Tibial nerve (tissue), 3 donors: Measurements from ENCODE around the gene RELL1.

Experiments
- CTCF ChIP-seq, 5 experiments: fragments of 200-600 bp in 3 of 5; fragments of 450-650 bp in 2 of 5; sonication (generic) in 3 of 5; IDR thresholded peaks; one replicate each; pipeline ENCODE4 v1.5.1; 2016 to 2019; ENCODE audit warnings: antibody characterized with exemption in 5 of 5, mild to moderate bottlenecking in 3 of 5, moderate library complexity in 2 of 5
- POLR2A ChIP-seq, 2 donors: fragments of 450-650 bp; IDR thresholded peaks; one replicate each; pipeline ENCODE4 v1.6.1; 2017; ENCODE audit warnings: antibody characterized with exemption in 2 of 2, mild to moderate bottlenecking in 2 of 2, moderate library complexity in 2 of 2

GRCh38 chr4:37659696-37660095 is 26.5 kb downstream of the RELL1 start:
- TF ChIP-seq CTCF (IDR thresholded peaks at IDR 0.05) (no peak), POLR2A (IDR thresholded peaks at IDR 0.05) (no peak)
